MG63 (cell line): Measurements from ENCODE around the gene IL10RB. TPM values are rescaled to one million over a fixed set of nuclear protein-coding genes. Genes with fewer than 3 reads are reported as not detected.
A peak's percentile ranks its signal among the peaks of the same experiment; 100 is the strongest.

Source experiments
- DNase-seq: peaks from one replicate; pipeline ENCODE4 v3.0.0-alpha.2; 2020
- H3K27me3 ChIP-seq: fragments of 250-450 bp; sonication (Bioruptor Pico); 2 replicates; pipeline ENCODE4 v1.5.1; 2020; ENCODE audit warnings: mild to moderate bottlenecking, moderate library complexity
- H3K36me3 ChIP-seq: fragments of 250-450 bp; sonication (Bioruptor Pico); 2 replicates; pipeline ENCODE4 v1.5.1; 2020; ENCODE audit warnings: mild to moderate bottlenecking, moderate library complexity
- H3K4me3 ChIP-seq: fragments of 250-450 bp; sonication (Bioruptor Pico); 2 replicates; pipeline ENCODE4 v1.5.1; 2020; ENCODE audit warnings: mild to moderate bottlenecking, moderate library complexity
- H3K9me3 ChIP-seq: fragments of 250-450 bp; sonication (Bioruptor Pico); 2 replicates; pipeline ENCODE4 v1.5.1; 2020; ENCODE audit warnings: mild to moderate bottlenecking, moderate library complexity
- total RNA-seq: library from RNA; depleted of rRNA; stranded (reverse); fragments of >200 nt; shearing (Covaris generic); gene quantifications from 2 replicates; pipeline ENCODE4 v1.2.3, GENCODE V29; 2014; ENCODE audit warnings: low replicate concordance

Gene IL10RB
- total RNA-seq, 1 experiment from 2014 or later: 44.5 TPM

DNA sequence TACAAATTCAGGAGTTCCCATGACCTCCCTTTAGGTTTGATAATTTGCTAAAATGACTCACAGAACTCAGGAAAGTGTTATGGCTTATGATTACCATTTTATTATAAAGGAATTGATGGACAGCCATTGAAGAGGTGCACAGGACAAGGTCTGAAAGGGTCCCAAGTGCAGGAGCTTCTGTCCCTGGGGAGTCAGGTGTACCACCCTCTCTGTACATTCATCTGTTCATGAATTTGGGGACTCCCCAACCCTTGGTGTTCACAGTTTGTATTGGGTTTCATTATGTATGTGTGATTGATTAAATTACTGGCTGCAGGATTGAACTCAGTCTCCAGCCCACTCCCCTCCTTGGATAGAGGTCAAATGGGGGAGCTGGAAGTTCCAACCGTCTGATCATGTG lies 10.8 kb upstream of the IL10RB start:
- DNase-seq: no peak
- Histone ChIP-seq H3K9me3 (no peaks in the 10 kb centered on the region), H3K4me3 (no peak overlapping the region), H3K36me3 (peaks cover 8% of the 10 kb centered on the region; the same call in 1 of the 2 replicates), H3K27me3 (no peaks in the 10 kb centered on the region)

DNA sequence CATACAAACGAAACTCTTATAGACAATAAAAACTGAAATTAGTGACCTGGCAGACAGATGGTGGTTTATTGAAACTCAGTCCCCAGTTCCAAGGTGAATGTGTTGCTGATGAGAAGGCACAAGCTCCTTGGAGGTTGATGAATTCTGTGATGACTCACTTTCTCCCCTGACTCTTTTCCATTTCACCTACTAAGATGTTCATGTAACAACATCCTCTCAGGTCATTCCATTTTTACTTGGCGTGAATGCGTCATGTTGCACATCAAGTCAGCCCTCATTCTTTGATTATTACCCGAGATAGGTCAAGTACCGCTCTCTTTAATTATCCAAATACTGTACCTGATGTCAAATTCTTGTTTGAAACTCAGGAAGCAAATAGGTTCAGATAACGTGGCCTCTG lies 10.1 kb upstream of the IL10RB start:
- DNase-seq: no peak
- Histone ChIP-seq H3K36me3 (peaks cover 8% of the 10 kb centered on the region; the same call in 1 of the 2 replicates), H3K4me3 (no peak overlapping the region), H3K27me3 (no peaks in the 10 kb centered on the region), H3K9me3 (no peaks in the 10 kb centered on the region)

DNA sequence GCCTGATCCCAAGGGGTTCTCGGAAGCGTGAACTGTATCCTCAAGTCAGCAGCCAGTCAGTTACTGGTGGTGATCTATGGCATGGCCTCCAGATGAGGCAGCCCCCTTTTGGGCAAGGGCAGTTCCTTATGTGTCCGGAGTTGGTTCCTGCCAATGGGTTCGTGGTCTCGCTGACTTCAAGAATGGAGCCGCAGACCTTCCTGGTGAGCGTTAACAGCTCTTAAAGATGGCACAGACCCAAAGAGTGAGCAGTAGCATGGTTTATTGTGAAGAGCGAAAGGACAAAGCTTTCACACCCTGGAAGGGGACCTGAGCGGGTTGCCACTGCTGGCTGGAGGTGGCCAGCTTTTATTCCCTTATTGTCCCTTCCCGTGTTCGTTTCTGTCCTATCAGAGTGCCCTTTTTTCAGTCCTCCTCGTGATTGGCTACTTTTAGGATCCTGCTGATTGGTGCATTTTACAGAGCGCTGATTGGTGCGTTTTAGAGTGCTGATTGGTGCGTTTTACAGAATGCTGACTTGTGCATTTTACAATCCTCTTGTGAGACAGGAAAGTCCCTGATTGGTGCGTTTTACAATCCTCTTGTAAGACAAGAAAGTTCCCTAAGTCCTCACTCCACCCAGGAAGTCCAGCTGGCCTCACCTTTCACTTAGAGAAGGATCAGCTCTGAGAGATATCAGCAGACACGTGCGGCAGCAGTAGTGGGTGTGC lies 8.9 kb upstream of the IL10RB start:
- Histone ChIP-seq H3K27me3 (no peaks in the 10 kb centered on the region), H3K36me3 (peaks cover 7% of the 10 kb centered on the region; the same call in 1 of the 2 replicates), H3K9me3 (no peaks in the 10 kb centered on the region), H3K4me3 (no peak overlapping the region)
- no peak for DNase-seq

DNA sequence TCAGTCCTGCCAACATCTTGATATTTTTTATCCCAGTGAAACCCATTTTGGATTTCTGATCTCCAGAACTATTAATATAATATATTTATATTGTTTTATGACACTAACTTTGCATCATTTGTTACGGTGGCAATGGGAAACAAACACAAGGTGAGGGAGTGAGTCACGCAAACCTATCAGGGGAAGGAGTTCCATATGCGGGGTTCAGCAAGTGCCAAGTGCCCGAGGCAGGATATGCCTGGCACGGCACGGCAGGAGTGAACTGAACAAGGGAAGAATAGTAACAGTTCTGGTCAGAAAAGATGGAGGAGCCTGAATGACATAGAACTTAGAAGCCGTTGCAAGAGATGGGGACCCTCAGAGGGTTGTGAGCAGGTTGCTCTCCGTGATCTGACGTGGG lies 7.7 kb upstream of the IL10RB start:
- H3K9me3 ChIP-seq: no peaks in the 10 kb centered on the region
- no peaks in the 10 kb centered on the region for H3K27me3 ChIP-seq
- no peak for DNase-seq
- H3K36me3 ChIP-seq: peaks cover 4% of the 10 kb centered on the region; the same call in 1 of the 2 replicates
- no peak overlapping the region for H3K4me3 ChIP-seq

DNA sequence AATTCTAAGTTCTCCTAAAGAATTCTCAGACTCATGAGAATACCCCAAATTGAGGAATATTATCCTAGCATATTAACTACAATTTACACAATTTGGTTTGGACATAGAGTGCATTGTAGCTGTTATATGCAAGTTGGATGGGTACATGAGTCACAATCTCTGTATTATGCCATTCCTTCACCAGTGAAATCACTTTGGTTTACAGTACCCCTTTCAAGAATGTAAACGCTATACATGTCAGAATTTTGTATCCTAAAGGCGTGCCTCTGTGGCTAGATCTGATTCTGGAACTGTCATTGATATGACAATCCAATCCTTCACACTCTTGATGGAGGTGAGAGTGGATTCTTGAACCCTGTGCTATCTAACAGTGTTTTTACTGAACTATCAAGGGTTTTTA lies 6.7 kb upstream of the IL10RB start:
- Histone ChIP-seq H3K9me3 (no peaks in the 10 kb centered on the region), H3K36me3 (peaks cover 4% of the 10 kb centered on the region; the same call in 1 of the 2 replicates), H3K27me3 (no peaks in the 10 kb centered on the region), H3K4me3 (no peak overlapping the region)
- DNase-seq: no peak

DNA sequence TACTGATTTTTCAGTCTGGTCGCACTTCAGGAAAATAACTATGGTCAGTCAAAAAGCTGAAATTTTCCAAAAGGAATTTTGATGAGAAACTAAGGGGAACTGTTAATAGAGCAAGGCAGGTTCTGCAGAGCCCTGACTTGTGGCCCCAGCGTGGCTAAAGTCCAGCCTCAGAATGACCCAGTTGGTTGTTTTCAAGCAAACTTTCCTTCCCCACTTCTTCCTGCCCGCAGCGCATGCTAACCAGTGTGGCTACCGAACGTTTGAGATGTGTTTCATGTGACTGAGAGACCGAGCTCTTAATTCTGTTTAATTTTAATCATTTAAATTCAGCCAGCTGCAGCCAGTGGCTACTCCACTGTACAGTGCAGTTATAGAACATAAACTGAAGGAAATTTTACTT lies 6.2 kb upstream of the IL10RB start:
- Histone ChIP-seq H3K27me3 (no peaks in the 10 kb centered on the region), H3K9me3 (no peaks in the 10 kb centered on the region), H3K36me3 (peaks cover 4% of the 10 kb centered on the region; the same call in 1 of the 2 replicates), H3K4me3 (no peak overlapping the region)
- no peak for DNase-seq

DNA sequence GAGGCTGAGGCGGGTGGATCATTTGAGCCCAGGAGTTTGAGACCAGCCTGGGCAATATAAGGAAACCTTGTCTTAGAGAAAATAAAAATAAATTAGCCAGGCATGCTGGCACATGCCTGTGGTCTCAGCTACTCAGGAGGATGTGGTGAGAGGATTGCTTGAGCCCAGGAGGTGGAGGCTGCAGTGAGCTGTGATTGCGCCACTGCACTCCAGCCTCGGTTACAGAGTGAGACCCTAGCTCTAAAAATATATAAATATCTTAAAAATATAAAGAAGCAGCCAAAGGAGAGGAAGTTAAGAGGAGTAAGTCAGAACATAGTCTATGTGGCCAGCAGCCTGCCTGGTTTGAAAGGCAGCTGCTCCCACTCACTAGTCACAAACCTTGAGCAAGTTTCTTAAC lies 4.5 kb upstream of the IL10RB start:
- DNase-seq: no peak
- Histone ChIP-seq H3K36me3 (peaks cover 4% of the 10 kb centered on the region; the same call in 1 of the 2 replicates), H3K9me3 (no peaks in the 10 kb centered on the region), H3K27me3 (no peaks in the 10 kb centered on the region), H3K4me3 (no peak overlapping the region)

DNA sequence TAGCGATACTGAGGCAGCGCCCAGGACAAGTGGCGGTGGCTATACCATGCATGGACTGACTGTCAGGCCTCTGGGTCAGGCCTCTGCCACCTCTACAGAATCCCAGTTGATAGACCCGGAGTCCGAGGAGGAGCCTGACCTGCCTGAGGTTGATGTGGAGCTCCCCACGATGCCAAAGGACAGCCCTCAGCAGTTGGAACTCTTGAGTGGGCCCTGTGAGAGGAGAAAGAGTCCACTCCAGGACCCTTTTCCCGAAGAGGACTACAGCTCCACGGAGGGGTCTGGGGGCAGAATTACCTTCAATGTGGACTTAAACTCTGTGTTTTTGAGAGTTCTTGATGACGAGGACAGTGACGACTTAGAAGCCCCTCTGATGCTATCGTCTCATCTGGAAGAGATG lies 3.2 kb upstream of the IL10RB start:
- no peaks in the 10 kb centered on the region for H3K27me3 ChIP-seq
- no peak for DNase-seq
- no peak overlapping the region for H3K4me3 ChIP-seq
- H3K36me3 ChIP-seq: peaks cover 2% of the 10 kb centered on the region; the same call in 1 of the 2 replicates
- H3K9me3 ChIP-seq: no peaks in the 10 kb centered on the region

DNA sequence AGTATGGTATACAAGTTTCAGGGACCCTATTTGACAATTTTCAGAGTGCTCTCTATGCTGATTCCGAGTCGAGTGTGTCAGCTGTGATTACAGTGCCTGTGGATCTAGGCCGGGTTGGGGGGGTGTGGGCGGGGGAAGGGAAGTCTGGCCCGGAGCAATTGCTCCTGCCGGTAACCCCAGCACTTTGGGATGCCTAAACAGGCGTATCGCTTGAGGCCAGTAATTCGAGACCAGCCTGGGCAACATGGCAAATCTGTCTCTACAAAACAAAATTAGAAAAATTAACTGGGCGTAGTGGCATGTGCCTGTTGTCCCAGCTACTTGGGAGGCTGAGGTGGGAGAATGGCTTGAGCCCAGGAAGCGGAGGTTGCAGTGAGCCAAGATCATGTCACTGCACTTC lies 1.6 kb upstream of the IL10RB start:
- no peaks in the 10 kb centered on the region for H3K27me3 ChIP-seq
- H3K9me3 ChIP-seq: no peaks in the 10 kb centered on the region
- no peak for DNase-seq

DNA sequence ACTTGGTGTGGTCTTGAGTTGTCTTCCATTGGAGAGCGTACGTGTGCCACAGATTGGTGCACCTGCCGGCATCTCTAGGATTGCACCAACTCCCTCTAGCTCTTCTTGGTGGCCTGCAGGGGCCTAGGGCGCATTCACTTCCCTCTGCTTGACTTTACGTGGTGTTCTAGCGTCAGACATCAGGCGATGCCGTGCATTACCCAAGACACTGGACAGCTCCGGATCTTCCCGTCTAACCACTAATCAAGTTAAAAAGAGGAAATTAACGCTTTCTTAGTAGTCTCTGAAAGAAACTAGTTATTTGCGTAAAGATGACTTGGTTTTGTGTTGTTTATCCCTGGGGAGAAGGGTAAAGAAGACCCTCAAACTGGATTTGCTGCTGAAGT lies 510 bp upstream of the IL10RB start:
- no peak for DNase-seq
- Histone ChIP-seq H3K4me3 (peak overlapping the region; percentile 87), H3K9me3 (no peaks in the 10 kb centered on the region), H3K36me3 (0 out of 2 replicates have a peak, but pooled peaks cover 3% of the 10 kb centered on the region), H3K27me3 (no peaks in the 10 kb centered on the region)

More for the DNA sequence above, 1.6 kb upstream of the IL10RB start:
- Histone ChIP-seq H3K36me3 (0 out of 2 replicates have a peak, but pooled peaks cover 3% of the 10 kb centered on the region), H3K4me3 (no peak overlapping the region)

DNA sequence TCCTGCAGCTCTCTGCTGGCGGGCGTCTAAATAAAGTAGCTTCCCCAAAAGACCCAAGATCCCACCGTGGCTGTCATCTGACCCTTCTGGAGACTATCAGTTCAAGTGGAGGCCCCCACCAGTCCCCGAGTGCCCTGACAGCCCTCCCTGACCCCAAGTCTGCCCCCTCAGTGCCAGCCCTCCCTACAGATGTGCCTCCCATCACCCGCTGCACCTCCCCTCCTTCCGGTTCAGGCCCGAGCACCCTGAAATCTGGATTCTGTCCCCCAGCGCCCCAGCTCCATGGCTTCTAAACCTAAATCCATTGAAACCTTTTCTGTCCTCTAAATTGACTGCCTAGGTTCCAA lies 595 bp downstream of the IL10RB start:
- peak overlapping the region; percentile 87 for H3K4me3 ChIP-seq
- no peaks in the 10 kb centered on the region for H3K27me3 ChIP-seq
- peak; percentile 6 for DNase-seq
- H3K9me3 ChIP-seq: no peaks in the 10 kb centered on the region
- 0 out of 2 replicates have a peak, but pooled peaks cover 3% of the 10 kb centered on the region for H3K36me3 ChIP-seq

DNA sequence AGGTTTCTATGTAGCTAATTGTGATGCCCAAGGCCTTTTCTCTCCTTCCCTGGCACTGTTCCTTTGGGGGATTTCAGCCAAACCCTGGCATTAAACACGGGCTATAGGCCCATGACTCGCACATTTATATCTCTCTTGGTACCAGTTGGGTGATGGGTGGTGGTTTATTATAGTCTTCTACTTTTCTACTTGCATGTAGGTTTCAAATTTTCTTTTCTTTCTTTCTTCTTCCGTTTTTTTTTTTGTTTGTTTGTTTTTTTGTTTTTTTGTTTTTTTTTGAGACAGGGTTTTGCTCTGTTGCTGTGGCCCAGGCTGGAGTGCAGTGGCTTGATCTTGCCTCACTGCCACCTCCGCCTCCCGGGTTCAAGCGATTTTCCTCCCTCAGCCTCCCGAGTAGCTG lies 1.1 kb downstream of the IL10RB start:
- DNase-seq: peak; percentile 42
- no peaks in the 10 kb centered on the region for H3K9me3 ChIP-seq

DNA sequence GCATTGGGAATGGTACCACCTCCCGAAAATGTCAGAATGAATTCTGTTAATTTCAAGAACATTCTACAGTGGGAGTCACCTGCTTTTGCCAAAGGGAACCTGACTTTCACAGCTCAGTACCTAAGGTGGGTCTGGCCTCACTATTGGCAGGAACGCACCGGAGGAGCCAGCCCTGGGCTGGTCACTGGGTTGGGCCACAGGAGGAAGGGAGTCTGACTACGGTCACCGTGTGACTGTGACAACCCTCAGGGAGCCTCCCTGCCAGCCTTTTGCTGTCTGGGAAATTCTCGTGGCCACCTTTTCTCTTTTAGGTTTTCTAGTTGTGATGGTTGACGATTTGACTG lies 2.2 kb downstream of the IL10RB start:
- Histone ChIP-seq H3K9me3 (no peaks in the 10 kb centered on the region; the same call in 1 of the 2 replicates), H3K4me3 (no peak overlapping the region), H3K27me3 (no peaks in the 10 kb centered on the region), H3K36me3 (peaks cover 6% of the 10 kb centered on the region; the same call in 1 of the 2 replicates)
- no peak for DNase-seq

More for the DNA sequence above, 1.1 kb downstream of the IL10RB start:
- Histone ChIP-seq H3K36me3 (0 out of 2 replicates have a peak, but pooled peaks cover 3% of the 10 kb centered on the region), H3K27me3 (no peaks in the 10 kb centered on the region), H3K4me3 (peak overlapping the region; percentile 87)

DNA sequence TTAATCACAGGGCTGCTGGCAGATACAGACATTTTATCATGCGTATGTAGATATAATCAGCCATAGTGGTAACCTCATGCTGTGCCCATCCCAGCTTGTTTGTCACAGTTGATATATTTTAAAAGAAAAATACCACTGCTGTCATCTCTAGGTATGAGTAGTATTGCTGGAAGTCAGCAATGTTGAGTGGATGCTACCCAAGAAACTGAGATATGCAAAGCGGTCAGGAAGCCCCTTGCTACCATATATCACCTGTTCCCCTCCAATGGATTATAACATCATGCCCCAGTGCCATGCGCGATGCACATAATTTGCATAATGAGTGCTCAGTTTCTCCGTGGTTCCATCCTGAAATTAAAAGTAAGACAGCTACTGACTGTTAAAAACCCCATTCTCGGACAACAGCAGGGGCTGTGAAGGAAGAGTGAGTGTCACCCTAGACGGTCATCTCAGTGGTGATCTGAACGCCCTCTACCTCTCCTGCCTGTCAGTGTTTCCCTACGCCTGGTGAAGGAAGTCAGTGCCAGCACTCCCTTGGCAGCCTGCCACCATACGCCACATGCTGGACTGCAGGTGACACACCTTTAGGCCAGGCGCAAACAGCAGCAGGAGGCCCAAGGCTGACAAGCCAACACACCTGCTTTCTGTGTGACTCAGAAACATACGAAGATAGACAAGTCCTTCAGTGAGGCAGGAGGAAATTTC lies 2.7 kb downstream of the IL10RB start:
- DNase-seq: no peak
- H3K36me3 ChIP-seq: peaks cover 11% of the 10 kb centered on the region; the same call in 1 of the 2 replicates
- peaks cover 3% of the 10 kb centered on the region; the same call in 1 of the 2 replicates for H3K9me3 ChIP-seq
- no peak overlapping the region for H3K4me3 ChIP-seq
- H3K27me3 ChIP-seq: no peaks in the 10 kb centered on the region

DNA sequence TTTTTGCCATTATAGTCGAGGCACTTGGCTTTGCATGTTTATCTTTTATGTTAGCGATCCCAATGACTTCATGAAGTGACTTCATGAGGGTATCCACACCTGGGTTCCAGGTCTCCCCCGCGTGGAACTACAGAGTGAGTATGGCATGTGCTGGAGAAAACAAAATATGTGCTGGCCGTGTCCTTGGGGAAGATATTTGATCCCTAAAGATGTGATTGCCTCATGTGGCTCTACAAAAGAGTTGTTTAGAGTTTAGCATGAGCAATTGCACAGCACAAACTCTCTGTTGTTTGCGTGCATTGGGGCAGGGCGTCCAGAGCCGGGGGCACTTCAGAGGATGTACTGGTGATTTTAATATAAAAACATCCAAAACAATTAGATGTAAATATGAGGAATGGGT lies 4.8 kb downstream of the IL10RB start:
- no peaks in the 10 kb centered on the region for H3K27me3 ChIP-seq
- H3K36me3 ChIP-seq: peaks cover 11% of the 10 kb centered on the region; the same call in 1 of the 2 replicates
- DNase-seq: no peak
- H3K9me3 ChIP-seq: peaks cover 3% of the 10 kb centered on the region; the same call in 1 of the 2 replicates
- no peak overlapping the region for H3K4me3 ChIP-seq

DNA sequence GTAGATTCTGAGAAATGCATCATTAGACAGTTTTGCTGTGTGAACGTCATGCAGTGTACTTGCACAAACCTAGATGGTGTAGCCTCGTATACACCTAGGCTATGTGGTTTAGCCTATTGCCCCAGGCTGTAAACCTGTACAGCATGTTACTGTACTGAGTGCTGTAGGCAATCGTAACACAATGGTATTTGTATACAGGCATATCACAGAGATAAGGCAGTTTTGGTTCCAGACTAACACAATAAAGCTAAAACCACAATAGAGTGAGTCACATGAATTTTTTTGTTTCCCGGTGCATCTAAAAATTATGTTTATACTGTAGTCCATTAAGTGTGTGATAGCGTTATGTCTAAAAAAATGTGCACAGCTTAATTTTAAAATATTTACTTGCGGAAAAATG lies 6.9 kb downstream of the IL10RB start:
- H3K9me3 ChIP-seq: peaks cover 3% of the 10 kb centered on the region; the same call in 1 of the 2 replicates
- no peak overlapping the region for H3K4me3 ChIP-seq
- peaks cover 14% of the 10 kb centered on the region for H3K36me3 ChIP-seq
- no peaks in the 10 kb centered on the region for H3K27me3 ChIP-seq
- no peak for DNase-seq

DNA sequence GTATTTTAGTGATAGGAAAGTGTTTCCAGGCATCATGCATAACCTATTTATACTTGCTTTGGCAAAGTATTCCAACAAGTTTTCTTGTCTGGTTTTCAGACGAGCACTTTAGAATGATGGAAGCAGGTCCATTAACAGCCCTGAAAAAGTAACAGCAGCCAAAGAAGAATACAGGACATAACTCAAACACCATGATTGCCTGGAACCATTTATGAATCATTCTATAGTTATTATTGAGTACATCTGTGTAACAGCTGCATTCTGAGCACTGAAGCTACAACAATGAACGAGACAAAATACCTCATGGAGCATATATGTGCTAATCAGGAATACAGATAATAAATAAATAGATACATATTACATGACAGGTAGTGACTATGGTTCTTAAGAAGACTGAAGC lies 12.6 kb downstream of the IL10RB start:
- peaks cover 19% of the 10 kb centered on the region for H3K36me3 ChIP-seq

More for the DNA sequence above, 12.6 kb downstream of the IL10RB start:
- no peaks in the 10 kb centered on the region for H3K27me3 ChIP-seq
- H3K4me3 ChIP-seq: no peak overlapping the region
- DNase-seq: no peak
- H3K9me3 ChIP-seq: peaks cover 11% of the 10 kb centered on the region
